Hematopoietic multipotent progenitor cell treated with erythropoietin and hydrocortisone succinate and interleukin-3 and kit ligand, for 4 days (in vitro differentiated cells): ENCODE data around the gene CCDC159.
A peak's percentile ranks its signal among the peaks of the same experiment; 100 is the strongest.
"Not testable (repeated sequence)": the region's sequence is repeated elsewhere in the genome, so short reads cannot be mapped to it uniquely, and the experiment has no call there.

Experiments used
- DNase-seq: peaks from one replicate; pipeline ENCODE4 v3.0.0-alpha.2; 2015

CCDC159 gene

GRCh38 chr19:11338569-11339253 is 7.6 kb upstream of the CCDC159 start:
- no peak for DNase-seq

GRCh38 chr19:11339254-11340098 is 6.8 kb upstream of the CCDC159 start, which contains the start of gene RAB3D:
Gene RAB3D, minus strand, starts transcription at chr19:11339657. Its CDS starts 2,258 bp downstream, at chr19:11337399.
- peak; percentile 97 for DNase-seq

GRCh38 chr19:11340099-11340467 is 6.2 kb upstream of the CCDC159 start:
- not testable (repeated sequence) for DNase-seq

- no peak for DNase-seq
These were observed 3.9 kb upstream of the CCDC159 start for GRCh38 chr19:11342429-11342828.

GRCh38 chr19:11345122-11345803 is 1.1 kb upstream of the CCDC159 start:
- DNase-seq: no peak

- peak; percentile 43 for DNase-seq
These were observed 1.3 kb downstream of the CCDC159 start for GRCh38 chr19:11347546-11348039.

GRCh38 chr19:11349171-11349570 is 2.9 kb downstream of the CCDC159 start:
- no peak for DNase-seq

- DNase-seq: not testable (repeated sequence)
These were observed 7.8 kb downstream of the CCDC159 start for GRCh38 chr19:11354102-11354501.

GRCh38 chr19:11355160-11356073 is 9.1 kb downstream of the CCDC159 start, which contains the start of gene PLPPR2:
Gene PLPPR2, plus strand, starts transcription at chr19:11355432. Its CDS starts 2,242 bp downstream, at chr19:11357674.
- peak; percentile 97 for DNase-seq

GRCh38 chr19:11356074-11356397 is 9.7 kb downstream of the CCDC159 start:
- DNase-seq: no peak

GRCh38 chr19:11356676-11357550 is 10.6 kb downstream of the CCDC159 start:
- DNase-seq: no peak

GRCh38 chr19:11359421-11359820 is 13.1 kb downstream of the CCDC159 start:
- DNase-seq: no peak

GRCh38 chr19:11361037-11361770 is 14.9 kb downstream of the CCDC159 start:
- DNase-seq: peak; percentile 51

- DNase-seq: no peak
These were observed 15.7 kb downstream of the CCDC159 start for GRCh38 chr19:11361771-11362731.

GRCh38 chr19:11363881-11364280 is 17.6 kb downstream of the CCDC159 start:
- DNase-seq: no peak

- no peak for DNase-seq
These were observed 18.1 kb downstream of the CCDC159 start for GRCh38 chr19:11364296-11364904.

- no peak for DNase-seq
These were observed 18.6 kb downstream of the CCDC159 start for GRCh38 chr19:11364935-11365334.

- DNase-seq: no peak
These were observed 19.3 kb downstream of the CCDC159 start for GRCh38 chr19:11365557-11366117.
